Fibroblast of pulmonary artery (primary cell): Measurements from ENCODE around the gene LRRC4C.

Source experiments
- DNase-seq: peaks from one replicate; pipeline ENCODE4 v3.0.0-alpha.2; 2010; ENCODE audit warnings: low read depth
- H3K4me3 ChIP-seq: replicated peaks from 2 replicates; pipeline ENCODE4 v1.5.1; 2011; ENCODE audit warnings: low read depth, mild to moderate bottlenecking, control low read depth, low read length, moderate library complexity
- CTCF ChIP-seq: IDR thresholded peaks from 2 replicates; pipeline ENCODE4 v1.5.1; 2011; ENCODE audit warnings: mild to moderate bottlenecking, control low read depth, low read length, inconsistent platforms; ENCODE audit errors: missing control alignments

The LRRC4C gene

DNA sequence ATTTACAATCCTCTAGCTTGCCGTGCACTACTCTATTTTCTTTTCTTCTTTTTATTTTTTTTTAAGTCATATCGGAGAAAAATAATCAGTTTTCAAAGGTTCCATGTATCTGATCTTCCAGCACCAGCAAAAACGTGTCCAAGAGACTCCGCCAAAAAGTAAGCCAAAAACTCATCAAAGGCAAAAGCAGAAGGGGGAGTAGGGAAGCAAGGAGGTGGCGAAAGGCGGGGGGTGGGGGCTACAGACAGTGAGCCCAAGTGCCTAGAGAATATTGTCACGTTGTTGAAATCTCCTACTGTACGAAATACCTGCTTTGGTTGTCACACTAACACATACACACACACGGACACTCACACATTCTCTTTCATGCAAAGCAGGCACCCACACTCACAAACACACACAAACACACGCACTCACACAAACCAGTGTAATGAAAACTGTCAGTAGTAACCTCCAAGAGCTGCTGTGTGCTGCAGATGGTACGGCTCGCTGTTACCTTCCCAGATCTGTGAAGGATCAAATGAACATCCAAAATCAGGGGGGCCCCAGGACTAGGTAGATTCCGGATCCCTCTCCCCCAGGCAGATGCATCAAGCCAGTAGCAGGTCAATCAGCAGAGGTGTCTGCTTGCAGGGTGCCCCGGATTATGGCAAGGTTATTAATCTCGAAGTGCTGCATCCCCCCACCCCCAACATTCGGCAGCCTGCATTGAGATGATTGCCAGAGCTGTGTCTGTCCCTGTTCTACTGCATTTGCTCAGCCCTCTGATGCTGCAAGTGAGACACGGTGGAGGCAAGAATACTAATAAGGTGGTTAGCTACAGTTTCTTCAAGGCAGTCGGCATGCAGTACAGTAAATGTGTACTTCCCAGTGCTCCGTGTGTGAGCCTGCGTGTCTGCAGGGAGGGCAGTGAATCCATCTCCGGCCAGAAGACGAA is at the start of gene LRRC4C:
Gene LRRC4C, minus strand, starts transcription at position 188 of the 937 bp plus-strand sequence.
- no peak for DNase-seq
- no peak within 1 kb of the TSS for H3K4me3 ChIP-seq
- TF ChIP-seq CTCF: no peak

GRCh38 chr11:41508121-41508520 is 48.7 kb upstream of the LRRC4C start:
- no peak for DNase-seq
- H3K4me3 ChIP-seq: no peak overlapping the region
- TF ChIP-seq CTCF: no peak

DNA sequence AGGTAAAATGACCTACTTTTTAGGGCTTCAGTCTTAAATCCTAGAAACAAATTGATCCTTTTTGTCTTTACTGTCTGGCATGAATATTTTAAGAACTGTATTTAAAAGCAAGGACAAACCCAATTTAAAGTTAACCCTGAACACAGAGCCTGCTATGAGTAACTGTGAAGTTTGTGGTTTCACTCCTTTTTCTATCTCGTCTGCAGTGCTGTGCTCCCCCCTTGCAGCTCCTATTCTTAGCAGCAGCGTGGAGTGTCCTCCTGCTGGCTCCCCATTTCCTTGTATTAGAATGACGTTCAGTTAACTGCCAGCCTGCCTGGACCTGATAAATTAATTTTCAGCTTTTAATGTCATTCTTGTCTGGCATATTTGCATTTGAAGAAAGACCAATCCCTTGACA is 40.0 kb upstream of the LRRC4C start:
- no peak for TF ChIP-seq CTCF
- H3K4me3 ChIP-seq: no peak overlapping the region
- no peak for DNase-seq

DNA sequence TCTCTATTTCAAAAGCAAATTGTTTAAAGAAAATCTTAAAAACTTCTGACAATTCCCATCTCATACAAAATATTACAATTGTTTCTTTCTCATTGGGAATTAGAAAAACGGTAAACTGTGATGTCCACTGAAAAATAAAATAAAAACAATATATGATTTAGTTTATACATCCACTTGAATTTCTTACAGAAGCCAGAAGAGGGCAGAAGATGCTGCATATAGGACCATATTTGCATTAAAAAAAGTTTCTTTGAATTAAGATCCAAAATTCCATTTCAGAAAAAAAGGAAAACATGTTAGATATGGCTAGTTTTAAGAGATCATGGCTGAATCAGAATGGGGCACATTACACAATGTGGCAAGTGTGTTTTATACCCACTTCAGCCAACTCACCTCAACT is 39.3 kb upstream of the LRRC4C start:
- H3K4me3 ChIP-seq: no peak overlapping the region
- peak; percentile 51 for TF ChIP-seq CTCF
- peak; percentile 51 for DNase-seq

DNA sequence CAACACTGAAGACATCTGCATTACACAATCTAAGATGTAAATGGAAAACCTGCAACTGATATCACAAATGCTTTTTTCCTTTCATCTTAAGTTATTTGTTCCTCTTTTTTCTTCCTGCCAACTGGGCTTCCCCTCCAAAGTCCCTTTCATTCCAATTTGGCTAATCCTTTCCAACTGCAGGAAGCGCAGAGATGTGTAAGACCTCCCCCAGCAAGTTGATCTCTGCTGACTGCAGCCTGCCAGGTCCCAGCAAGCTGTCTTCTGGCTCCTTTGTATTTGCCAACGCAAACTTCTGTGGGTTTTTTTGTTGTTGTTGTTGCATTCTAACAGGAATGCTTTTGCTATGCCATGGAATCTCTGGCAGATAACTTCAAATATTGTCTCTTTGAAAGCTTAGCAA is 38.5 kb upstream of the LRRC4C start:
- no peak overlapping the region for H3K4me3 ChIP-seq
- no peak for TF ChIP-seq CTCF
- DNase-seq: peak; percentile 50

DNA sequence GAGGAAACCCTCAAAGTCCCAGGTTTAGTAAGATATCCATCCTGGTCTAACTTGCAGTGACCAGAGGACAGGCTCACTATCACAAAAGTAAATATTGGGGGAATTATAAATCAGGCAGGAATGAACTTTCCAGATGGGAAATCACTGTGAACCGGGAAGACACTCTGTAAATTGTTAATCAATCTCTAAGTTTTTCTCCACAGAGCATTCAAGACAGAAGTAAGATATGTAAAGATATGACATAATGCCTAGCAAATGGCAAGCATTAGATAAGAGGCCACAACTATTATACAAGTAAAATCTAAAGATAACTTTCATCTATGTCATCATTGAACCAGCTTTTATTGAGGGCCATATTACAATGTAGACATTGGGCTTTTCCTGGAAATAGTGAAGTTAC is 35.3 kb upstream of the LRRC4C start:
- H3K4me3 ChIP-seq: no peak overlapping the region
- no peak for TF ChIP-seq CTCF
- no peak for DNase-seq

DNA sequence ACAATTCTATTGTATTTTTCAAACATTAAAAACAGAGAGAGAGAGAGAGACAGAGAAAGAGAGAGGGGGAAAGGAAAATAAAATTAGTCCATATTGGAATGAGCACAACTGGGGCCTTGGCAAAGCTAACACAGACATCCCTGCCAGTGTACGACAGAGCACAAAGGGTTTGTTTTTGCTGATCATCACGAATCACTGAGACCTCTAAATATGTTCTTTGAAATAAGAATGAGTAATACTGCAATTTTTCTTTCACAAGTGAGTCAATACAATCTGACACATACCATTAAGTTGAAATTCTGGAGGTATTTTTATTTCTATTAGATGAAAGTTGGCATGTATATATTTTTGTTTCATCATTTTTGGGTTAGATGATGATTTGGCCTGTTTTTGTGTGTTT is 27.0 kb upstream of the LRRC4C start:
- H3K4me3 ChIP-seq: no peak overlapping the region

More for the DNA sequence above, 27.0 kb upstream of the LRRC4C start:
- DNase-seq: peak; percentile 3
- no peak for TF ChIP-seq CTCF
